GM12878 (cell line): ENCODE results near the gene DUSP22. TPM values are rescaled to one million over a fixed set of nuclear protein-coding genes. Genes with fewer than 3 reads are reported as not detected.

ENCODE experiments used
- ATAC-seq: fragments of 200-7000 bp; cut with Tn5 transposase; 3 replicates; pipeline ENCODE4 v1.9.1; 2020; ENCODE audit warnings: mild to moderate bottlenecking, moderate library complexity
- BruUV-seq: library from RNA; stranded (reverse); fragments of 400-500 nt; replicated peaks from 2 replicates; lab custom pipeline; 2021; lab: Mats Ljungman, UMichigan
- CTCF ChIA-PET: fragments of 300-600 bp; sonication (Branson Sonifier 250); formaldehyde crosslinking; extraction: SDS; loops from one replicate; lab custom pipeline; 2021; ENCODE audit warnings: inconsistent platforms; lab: Yijun Ruan, JAX
- POLR2A ChIA-PET: fragments of 350-600 bp; formaldehyde crosslinking; extraction: SDS; loops from one replicate; lab custom pipeline; 2021; ENCODE audit warnings: inconsistent platforms; lab: Charles Lee
- RAD21 ChIA-PET: fragments of 300-600 bp; sonication (Branson Sonifier 250); formaldehyde crosslinking; loops from one replicate; lab custom pipeline; 2023; ENCODE audit warnings: antibody characterized with exemption; ENCODE audit not compliant: unreplicated experiment; lab: Charles Lee
- SMC1A ChIA-PET: fragments of 300-600 bp; sonication (Branson Sonifier 250); formaldehyde crosslinking; loops from one replicate; lab custom pipeline; 2023; ENCODE audit not compliant: unreplicated experiment, uncharacterized antibody; lab: Charles Lee
- DNase-seq: peaks from one replicate; pipeline ENCODE4 v3.0.0-alpha.2; 2011; ENCODE audit warnings: low read depth, low spot score
- FAIRE-seq: peaks from 3 replicates; lab custom pipeline; 2011; peaks lifted over from hg19 to GRCh38; lab: Jason Lieb, UNC
- H2AFZ ChIP-seq: 2 replicates; pipeline ENCODE4 v1.6.0; 2011; ENCODE audit warnings: low read depth, low read length, control low read depth; ENCODE audit not compliant: control insufficient read depth
- H3K27ac ChIP-seq: 2 replicates; pipeline ENCODE4 v1.5.1; 2011; ENCODE audit warnings: control low read depth; ENCODE audit not compliant: control insufficient read depth, insufficient read depth
- H3K27me3 ChIP-seq, 2 experiments: replicated peaks in 1 of 2; 2 replicates each; pipeline versions ENCODE4 v1.6.0 to v1.6.1; 2011; ENCODE audit warnings: low read length in 1 of 2; ENCODE audit not compliant: control insufficient read depth in 2 of 2, insufficient read depth in 2 of 2
- H3K36me3 ChIP-seq, 2 experiments: 2 replicates each; pipeline ENCODE4 v1.5.1; 2011; ENCODE audit warnings: low read length in 1 of 2; ENCODE audit not compliant: control insufficient read depth in 2 of 2, insufficient read depth in 2 of 2
- H3K4me1 ChIP-seq: 2 replicates; pipeline ENCODE4 v1.6.1; 2011; ENCODE audit warnings: mild to moderate bottlenecking, low read length, moderate library complexity, mixed read lengths; ENCODE audit not compliant: control insufficient read depth, insufficient read depth
- H3K4me2 ChIP-seq: 2 replicates; pipeline ENCODE4 v1.6.0; 2011; ENCODE audit warnings: control low read depth; ENCODE audit not compliant: control insufficient read depth, insufficient read depth
- H3K4me3 ChIP-seq: fragments of 200-600 bp; sonication (generic); 2 replicates; pipeline ENCODE4 v1.5.1; 2016
- H3K79me2 ChIP-seq: 2 replicates; pipeline ENCODE4 v1.6.0; 2011; ENCODE audit warnings: low read length; ENCODE audit not compliant: control insufficient read depth, insufficient read depth
- H3K9ac ChIP-seq: 2 replicates; pipeline ENCODE4 v1.8.0; 2011; ENCODE audit warnings: low read length, control low read depth, mixed read lengths; ENCODE audit not compliant: control insufficient read depth, insufficient read depth
- H3K9me3 ChIP-seq: replicated peaks from 3 replicates; pipeline ENCODE4 v1.5.1; 2011; ENCODE audit warnings: mild to moderate bottlenecking, low read length; ENCODE audit not compliant: control insufficient read depth, insufficient read depth
- H4K20me1 ChIP-seq: 2 replicates; pipeline ENCODE4 v1.6.0; 2011; ENCODE audit not compliant: control insufficient read depth, insufficient read depth
- BACH1 ChIP-seq: fragments of 450-650 bp; IDR thresholded peaks from 2 replicates; pipeline ENCODE4 v1.6.1; 2017; ENCODE audit warnings: mild to moderate bottlenecking, borderline replicate concordance
- CHD2 ChIP-seq: IDR thresholded peaks from 2 replicates; pipeline ENCODE4 v1.6.1; 2011; ENCODE audit warnings: low read depth, low read length, improper control_type of control experiment, borderline replicate concordance
- NR2F1 ChIP-seq: fragments of 450-650 bp; conservative IDR thresholded peaks from 2 replicates; pipeline ENCODE4 v1.6.1; 2017; ENCODE audit warnings: mild to moderate bottlenecking
- PML ChIP-seq: IDR thresholded peaks from 2 replicates; pipeline ENCODE4 v1.6.1; 2012; ENCODE audit warnings: low read length, inconsistent platforms
- POU2F2 ChIP-seq: IDR thresholded peaks from 3 replicates; pipeline ENCODE4 v1.6.1; 2011; ENCODE audit warnings: low read depth, mild to moderate bottlenecking, low read length, borderline replicate concordance
- STAT3 ChIP-seq: IDR thresholded peaks from 2 replicates; pipeline ENCODE4 v1.6.1; 2011; ENCODE audit warnings: low read depth, low read length, improper control_type of control experiment
- TARDBP ChIP-seq: IDR thresholded peaks from 2 replicates; pipeline ENCODE4 v1.6.1; 2016; ENCODE audit warnings: borderline replicate concordance
- YY1 ChIP-seq: IDR thresholded peaks from 2 replicates; pipeline ENCODE4 v1.6.1; 2011; ENCODE audit warnings: low read depth, mild to moderate bottlenecking, low read length
- ZNF217 ChIP-seq: fragments of 450-650 bp; IDR thresholded peaks from 2 replicates; pipeline ENCODE4 v1.6.1; 2017; ENCODE audit warnings: antibody characterized with exemption, mild to moderate bottlenecking
- WGBS: methylation state at CpG from one replicate; pipeline ENCODE4 v1.1.6; 2016; ENCODE audit warnings: low lambda C conversion rate; ENCODE audit not compliant: insufficient replicate concordance, insufficient coverage; ENCODE audit errors: missing lambda C conversion rate; 5-methylcytosine and 5-hydroxymethylcytosine counted together
- in situ Hi-C: fragments of 300-500 bp; cut with MboI; formaldehyde crosslinking; loops from 9 replicates; pipeline ENCODE4 v1.14.3; 2018; ENCODE audit warnings: mixed read lengths
- intact Hi-C: fragments of 100-400 bp; cut with micrococcal nuclease; formaldehyde crosslinking; loops from one replicate; pipeline ENCODE4 v1.14.2; 2022; ENCODE audit not compliant: unreplicated experiment
- polyA plus RNA-seq, 11 experiments: library from polyadenylated mRNA; depleted of rRNA in 4 of 11; unstranded in 6 of 11; stranded (reverse) in 5 of 11; fragments of >200 nt; fragmentation: Nextera tagmentation in 4 of 11; fragmentation: Illumina TruSeq in 1 of 11; extraction: Ambion mirVana in 4 of 11; extraction: Trizol in 1 of 11; gene quantifications; 1 replicate in 1 of 11; 2 replicates in 10 of 11; pipeline versions ENCODE4 v1.2.1 to v1.2.3, GENCODE V29; 2011 to 2016; ENCODE audit warnings: inconsistent platforms in 2 of 11, missing spikeins in 2 of 11, low read depth in 1 of 11
- total RNA-seq, 4 experiments: library from RNA; depleted of rRNA in 3 of 4; stranded (reverse); fragments of >200 nt in 3 of 4; fragmentation: Illumina TruSeq in 1 of 4; extraction: Trizol in 1 of 4; gene quantifications; 2 replicates each; pipeline versions ENCODE4 v1.2.1 to v1.2.3, GENCODE V29; 2013 to 2021
- TF ChIP-seq, protein P1 (sequence below): fragments of 450-650 bp; formaldehyde crosslinking; IDR thresholded peaks from 2 replicates; pipeline ENCODE4 v1.4.0; 2022; ENCODE audit warnings: mild to moderate bottlenecking, moderate library complexity
- TF ChIP-seq, protein P2 (sequence below): fragments of 450-650 bp; IDR thresholded peaks from 2 replicates; pipeline ENCODE4 v1.6.1; 2016; ENCODE audit warnings: mild to moderate bottlenecking

DUSP22 gene
- total and polyA plus RNA-seq, 10 of the 15 experiments (the other 5 are each of a cell fraction or from before 2014, with no cell fraction given), result 78.9 to 156 (median 107) TPM

DNA sequence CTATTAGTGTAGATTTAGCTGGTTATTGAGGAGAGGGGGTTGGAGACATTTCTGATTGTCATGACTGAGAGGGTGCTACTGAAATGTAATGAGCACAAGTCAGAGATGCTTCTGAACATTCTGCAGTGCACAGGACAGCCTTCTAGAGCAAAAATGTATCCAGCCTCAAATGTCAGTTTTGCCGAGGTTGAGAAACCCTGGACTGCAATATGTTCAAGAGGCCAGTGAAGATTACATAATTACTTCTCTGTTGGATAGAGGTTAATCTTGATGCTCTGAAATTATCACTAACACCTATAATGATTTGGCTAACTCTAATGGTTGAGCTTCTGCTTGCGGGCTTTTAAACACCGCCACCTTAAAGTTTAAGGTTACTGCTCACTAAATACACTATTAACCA lies 3.4 kb upstream of the DUSP22 start:
- H3K27ac ChIP-seq, result peak overlapping the region; percentile 53; the same call in 1 of the 2 replicates
- no peaks in the 10 kb centered on the region for H3K27me3 ChIP-seq
- ATAC-seq (no peak), FAIRE-seq (no peak), DNase-seq (no peak)
- in situ Hi-C loops, result no loop called here
- no peaks in the 10 kb centered on the region for H3K36me3 ChIP-seq
- ChIA-PET CTCF (interaction anchor here (1.0 to 2.9 kb wide), 8 partner anchors 10 to 72 kb away, joined by 3 to 11 read pairs (median 4); no protein-coding TSS in a partner anchor), SMC1A (interaction anchor here (0.6 to 9.2 kb wide), 22 partner anchors 9 to 138 kb away, joined by 3 to 162 read pairs (median 4); no protein-coding TSS in a partner anchor), POLR2A (interaction anchor here (0.6 to 2.4 kb wide), 12 partner anchors 11 to 67 kb away, joined by 3 to 13 read pairs (median 4); no protein-coding TSS in a partner anchor), RAD21 (interaction anchor here (0.6 to 5.5 kb wide), 14 partner anchors 11 to 96 kb away, joined by 3 to 73 read pairs (median 5); no protein-coding TSS in a partner anchor)
- intact Hi-C loops, result no loop called here
- H3K4me2 ChIP-seq, result no peak overlapping the region
- peaks cover 38% of the 10 kb centered on the region for H3K79me2 ChIP-seq
- H3K9me3 ChIP-seq, result no peaks in the 10 kb centered on the region
- peaks cover 54% of the 10 kb centered on the region for H3K4me1 ChIP-seq
- TF ChIP-seq POU2F2 (no peak), TARDBP (no peak), STAT3 (no peak), BACH1 (no peak), ZNF217 (no peak), CHD2 (no peak), NR2F1 (no peak), YY1 (no peak), PML (no peak)
- TF ChIP-seq, protein P1, sequence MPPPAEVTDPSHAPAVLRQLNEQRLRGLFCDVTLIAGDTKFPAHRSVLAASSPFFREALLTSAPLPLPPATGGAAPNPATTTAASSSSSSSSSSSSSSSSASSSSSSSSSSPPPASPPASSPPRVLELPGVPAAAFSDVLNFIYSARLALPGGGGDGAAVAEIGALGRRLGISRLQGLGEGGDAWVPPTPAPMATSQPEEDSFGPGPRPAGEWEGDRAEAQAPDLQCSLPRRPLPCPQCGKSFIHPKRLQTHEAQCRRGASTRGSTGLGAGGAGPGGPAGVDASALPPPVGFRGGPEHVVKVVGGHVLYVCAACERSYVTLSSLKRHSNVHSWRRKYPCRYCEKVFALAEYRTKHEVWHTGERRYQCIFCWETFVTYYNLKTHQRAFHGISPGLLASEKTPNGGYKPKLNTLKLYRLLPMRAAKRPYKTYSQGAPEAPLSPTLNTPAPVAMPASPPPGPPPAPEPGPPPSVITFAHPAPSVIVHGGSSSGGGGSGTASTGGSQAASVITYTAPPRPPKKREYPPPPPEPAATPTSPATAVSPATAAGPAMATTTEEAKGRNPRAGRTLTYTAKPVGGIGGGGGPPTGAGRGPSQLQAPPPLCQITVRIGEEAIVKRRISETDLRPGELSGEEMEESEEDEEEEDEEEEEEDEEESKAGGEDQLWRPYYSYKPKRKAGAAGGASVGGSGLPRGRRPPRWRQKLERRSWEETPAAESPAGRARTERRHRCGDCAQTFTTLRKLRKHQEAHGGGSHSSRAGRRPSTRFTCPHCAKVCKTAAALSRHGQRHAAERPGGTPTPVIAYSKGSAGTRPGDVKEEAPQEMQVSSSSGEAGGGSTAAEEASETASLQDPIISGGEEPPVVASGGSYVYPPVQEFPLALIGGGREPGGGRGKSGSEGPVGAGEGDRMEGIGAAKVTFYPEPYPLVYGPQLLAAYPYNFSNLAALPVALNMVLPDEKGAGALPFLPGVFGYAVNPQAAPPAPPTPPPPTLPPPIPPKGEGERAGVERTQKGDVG (CRISPR knock-in tag), result 0 out of 2 replicates have a peak, but pooled peaks have one; percentile 24
- TF ChIP-seq, protein P2, sequence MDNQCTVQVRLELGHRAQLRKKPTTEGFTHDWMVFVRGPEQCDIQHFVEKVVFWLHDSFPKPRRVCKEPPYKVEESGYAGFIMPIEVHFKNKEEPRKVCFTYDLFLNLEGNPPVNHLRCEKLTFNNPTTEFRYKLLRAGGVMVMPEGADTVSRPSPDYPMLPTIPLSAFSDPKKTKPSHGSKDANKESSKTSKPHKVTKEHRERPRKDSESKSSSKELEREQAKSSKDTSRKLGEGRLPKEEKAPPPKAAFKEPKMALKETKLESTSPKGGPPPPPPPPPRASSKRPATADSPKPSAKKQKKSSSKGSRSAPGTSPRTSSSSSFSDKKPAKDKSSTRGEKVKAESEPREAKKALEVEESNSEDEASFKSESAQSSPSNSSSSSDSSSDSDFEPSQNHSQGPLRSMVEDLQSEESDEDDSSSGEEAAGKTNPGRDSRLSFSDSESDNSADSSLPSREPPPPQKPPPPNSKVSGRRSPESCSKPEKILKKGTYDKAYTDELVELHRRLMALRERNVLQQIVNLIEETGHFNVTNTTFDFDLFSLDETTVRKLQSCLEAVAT, result peak; percentile 78
- H2AFZ ChIP-seq, result no peak overlapping the region
- no TSS peak for BruUV-seq
- no peaks in the 10 kb centered on the region for H4K20me1 ChIP-seq
- no peak overlapping the region for H3K9ac ChIP-seq
- 69% methylated on average over 3 of the region's 3 CpGs for WGBS
- H3K4me3 ChIP-seq, result no peak overlapping the region
